OCI-LY1 (cell line): ENCODE data around the gene IGF2BP2.

ENCODE experiments used
- H2AFZ ChIP-seq: fragments of 200-600 bp; sonication (generic), shearing (Covaris generic); 2 replicates; pipeline ENCODE4 v1.6.0; 2014; ENCODE audit warnings: antibody characterized with exemption, mild to moderate bottlenecking, low read length
- H3F3A ChIP-seq: fragments of 200-600 bp; sonication (generic), shearing (Covaris generic); 2 replicates; pipeline ENCODE4 v1.6.0; 2014; ENCODE audit warnings: mild to moderate bottlenecking, antibody characterized with exemption, low read length, moderate library complexity; ENCODE audit not compliant: insufficient read depth
- H3K27ac ChIP-seq: fragments of 200-600 bp; sonication (generic); 2 replicates; pipeline ENCODE4 v1.5.1; 2014; ENCODE audit warnings: low read length, mixed run types, mild to moderate bottlenecking, low read depth; ENCODE audit not compliant: poor library complexity, severe bottlenecking
- H3K27me3 ChIP-seq: fragments of 200-600 bp; sonication (generic); 2 replicates; pipeline ENCODE4 v1.6.0; 2014; ENCODE audit warnings: antibody characterized with exemption, mild to moderate bottlenecking, low read length, moderate library complexity; ENCODE audit not compliant: insufficient read depth
- H3K36me3 ChIP-seq: fragments of 200-600 bp; sonication (generic); 2 replicates; pipeline ENCODE4 v1.6.1; 2014; ENCODE audit warnings: mild to moderate bottlenecking, antibody characterized with exemption, low read length, moderate library complexity, mixed read lengths; ENCODE audit not compliant: insufficient read depth
- H3K4me1 ChIP-seq: fragments of 200-600 bp; sonication (generic); 2 replicates; pipeline ENCODE4 v1.5.1; 2014; ENCODE audit warnings: mild to moderate bottlenecking, low read length, moderate library complexity; ENCODE audit not compliant: insufficient read depth, severe bottlenecking
- H3K4me2 ChIP-seq: fragments of 200-600 bp; sonication (generic), shearing (Covaris generic); 2 replicates; pipeline ENCODE4 v1.6.1; 2014; ENCODE audit warnings: low read length
- H3K4me3 ChIP-seq: fragments of 200-600 bp; sonication (generic); 2 replicates; pipeline ENCODE4 v1.5.1; 2014; ENCODE audit warnings: low read length, low read depth, mild to moderate bottlenecking, mixed read lengths; ENCODE audit not compliant: poor library complexity, severe bottlenecking
- H3K79me2 ChIP-seq: fragments of 200-600 bp; shearing (Covaris generic); 2 replicates; pipeline ENCODE4 v1.6.1; 2016; ENCODE audit warnings: mixed run types, low read length, mixed read lengths; ENCODE audit not compliant: insufficient read depth
- H3K9ac ChIP-seq: fragments of 200-600 bp; sonication (generic), shearing (Covaris generic); 2 replicates; pipeline ENCODE4 v1.6.1; 2014; ENCODE audit warnings: mild to moderate bottlenecking, low read length, mixed read lengths
- H3K9me2 ChIP-seq: fragments of 200-600 bp; sonication (generic), shearing (Covaris generic); 2 replicates; pipeline ENCODE4 v1.6.1; 2014; ENCODE audit warnings: low read depth, mild to moderate bottlenecking, low read length, mixed read lengths
- H3K9me3 ChIP-seq: fragments of 200-600 bp; shearing (Covaris generic); 2 replicates; pipeline ENCODE4 v1.6.1; 2014; ENCODE audit warnings: low read length, mixed read lengths
- H4K20me1 ChIP-seq: fragments of 200-600 bp; sonication (generic), shearing (Covaris generic); 2 replicates; pipeline ENCODE4 v1.6.0; 2016; ENCODE audit warnings: mild to moderate bottlenecking, low read length; ENCODE audit not compliant: insufficient read depth
- EZH2 ChIP-seq: fragments of 200-600 bp; sonication (generic), shearing (Covaris generic); IDR thresholded peaks from 2 replicates; pipeline ENCODE4 v1.8.0; 2017; ENCODE audit warnings: borderline replicate concordance, mixed run types, mild to moderate bottlenecking, antibody characterized with exemption, low read length, moderate library complexity, mixed read lengths
- TF ChIP-seq, protein P1 (sequence below): fragments of 200-600 bp; sonication (generic), shearing (Covaris generic); IDR thresholded peaks from 2 replicates; pipeline ENCODE4 v1.5.1; 2017; ENCODE audit warnings: mild to moderate bottlenecking, antibody characterized with exemption, low read length, moderate library complexity, mixed read lengths

IGF2BP2 gene

DNA sequence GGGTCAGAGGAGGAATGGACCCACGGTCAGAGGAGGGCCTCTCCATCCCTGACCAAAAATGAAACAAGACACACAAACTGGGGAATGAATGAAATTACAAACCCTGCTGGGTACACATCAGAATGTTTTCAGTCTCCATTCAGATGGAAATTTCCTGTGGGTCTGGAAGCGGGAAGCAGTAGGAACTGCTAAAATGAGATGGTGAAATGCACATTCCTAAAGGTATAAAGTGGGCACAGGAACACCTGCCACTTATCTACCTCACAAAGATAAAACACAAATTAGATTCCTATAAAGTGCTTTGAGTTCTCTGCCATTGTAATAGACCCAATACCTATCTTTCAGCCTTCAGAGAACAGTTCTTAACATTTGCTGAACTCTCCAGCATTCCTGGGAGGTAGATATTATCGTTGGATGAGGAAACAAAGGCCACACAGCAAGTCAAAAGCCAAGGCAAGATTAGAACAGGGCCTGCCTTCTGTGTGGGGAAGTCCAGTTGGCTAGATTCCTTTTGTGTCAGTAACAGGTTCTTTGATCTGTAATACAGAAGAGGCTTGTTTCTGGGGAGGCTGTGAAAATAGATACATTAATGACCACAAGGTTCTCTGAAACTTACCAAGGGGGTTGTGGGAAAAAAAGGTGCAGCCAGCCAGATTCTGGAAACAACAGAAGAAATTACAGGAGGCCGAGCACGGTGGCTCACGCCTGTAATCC is 98.4 kb downstream of the IGF2BP2 start:
- Histone ChIP-seq H3K9ac (no peak overlapping the region), H3K4me3 (no peak overlapping the region), H3K9me2 (no peaks in the 10 kb centered on the region), H3K9me3 (no peaks in the 10 kb centered on the region), H2AFZ (no peak overlapping the region), H3K27ac (no peak overlapping the region), H3K4me1 (no peaks in the 10 kb centered on the region), H3F3A (no peaks in the 10 kb centered on the region), H3K79me2 (no peaks in the 10 kb centered on the region), H3K36me3 (no peaks in the 10 kb centered on the region), H4K20me1 (no peaks in the 10 kb centered on the region), H3K4me2 (no peak overlapping the region), H3K27me3 (no peaks in the 10 kb centered on the region)
- TF ChIP-seq, protein P1, sequence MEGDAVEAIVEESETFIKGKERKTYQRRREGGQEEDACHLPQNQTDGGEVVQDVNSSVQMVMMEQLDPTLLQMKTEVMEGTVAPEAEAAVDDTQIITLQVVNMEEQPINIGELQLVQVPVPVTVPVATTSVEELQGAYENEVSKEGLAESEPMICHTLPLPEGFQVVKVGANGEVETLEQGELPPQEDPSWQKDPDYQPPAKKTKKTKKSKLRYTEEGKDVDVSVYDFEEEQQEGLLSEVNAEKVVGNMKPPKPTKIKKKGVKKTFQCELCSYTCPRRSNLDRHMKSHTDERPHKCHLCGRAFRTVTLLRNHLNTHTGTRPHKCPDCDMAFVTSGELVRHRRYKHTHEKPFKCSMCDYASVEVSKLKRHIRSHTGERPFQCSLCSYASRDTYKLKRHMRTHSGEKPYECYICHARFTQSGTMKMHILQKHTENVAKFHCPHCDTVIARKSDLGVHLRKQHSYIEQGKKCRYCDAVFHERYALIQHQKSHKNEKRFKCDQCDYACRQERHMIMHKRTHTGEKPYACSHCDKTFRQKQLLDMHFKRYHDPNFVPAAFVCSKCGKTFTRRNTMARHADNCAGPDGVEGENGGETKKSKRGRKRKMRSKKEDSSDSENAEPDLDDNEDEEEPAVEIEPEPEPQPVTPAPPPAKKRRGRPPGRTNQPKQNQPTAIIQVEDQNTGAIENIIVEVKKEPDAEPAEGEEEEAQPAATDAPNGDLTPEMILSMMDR, result no peak
- TF ChIP-seq EZH2, result no peak

DNA sequence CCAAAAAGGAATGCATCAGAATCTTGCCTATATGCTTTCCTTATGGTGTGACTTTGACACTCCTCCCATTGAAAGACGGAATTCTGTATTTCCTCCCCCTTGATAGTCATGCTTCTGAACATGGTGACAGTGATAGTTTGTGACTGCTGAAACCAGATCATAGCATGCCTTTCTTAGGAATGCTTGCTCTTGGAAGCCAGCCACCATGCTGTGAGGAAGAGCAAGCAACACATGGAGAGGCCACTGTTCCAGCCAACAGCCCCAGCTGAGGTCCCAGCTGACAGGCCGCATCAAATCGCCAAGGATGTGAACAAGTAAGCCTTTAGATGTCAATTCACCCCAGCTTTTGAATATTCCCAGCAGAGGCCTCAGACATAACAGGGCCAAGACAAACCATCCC is 100.1 kb downstream of the IGF2BP2 start:
- H3K4me2 ChIP-seq, result no peak overlapping the region
- H3K9me2 ChIP-seq, result no peaks in the 10 kb centered on the region
- no peaks in the 10 kb centered on the region for H4K20me1 ChIP-seq
- no peak overlapping the region for H3K9ac ChIP-seq
- no peaks in the 10 kb centered on the region for H3K36me3 ChIP-seq
- no peaks in the 10 kb centered on the region for H3K27me3 ChIP-seq
- H3K4me3 ChIP-seq, result no peak overlapping the region
- no peak for TF ChIP-seq EZH2
- TF ChIP-seq, protein P1, result no peak
- H2AFZ ChIP-seq, result no peak overlapping the region
- no peaks in the 10 kb centered on the region for H3K9me3 ChIP-seq
- no peaks in the 10 kb centered on the region for H3F3A ChIP-seq
- H3K27ac ChIP-seq, result no peak overlapping the region
- H3K79me2 ChIP-seq, result no peaks in the 10 kb centered on the region
- no peaks in the 10 kb centered on the region for H3K4me1 ChIP-seq

DNA sequence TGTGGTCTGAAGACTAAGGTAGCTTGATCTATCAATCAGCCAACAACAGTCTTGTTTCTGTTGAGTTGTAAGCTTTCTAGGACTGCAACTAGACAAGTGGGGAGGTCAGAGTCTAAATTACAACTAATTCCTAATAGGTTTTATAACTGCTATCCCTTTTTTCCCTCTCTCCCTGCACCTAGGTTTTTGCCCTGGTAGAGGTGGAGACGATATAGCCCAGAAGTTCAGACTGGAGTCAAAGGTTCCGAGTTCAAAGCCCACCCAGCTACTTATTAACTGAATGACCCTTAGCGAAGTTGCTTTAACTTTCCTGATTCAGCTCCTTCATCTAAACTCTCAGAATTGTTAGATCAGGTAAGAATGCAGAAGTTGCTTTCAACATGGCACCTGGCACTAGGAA is 100.6 kb downstream of the IGF2BP2 start:
- no peaks in the 10 kb centered on the region for H3K9me3 ChIP-seq
- H4K20me1 ChIP-seq, result no peaks in the 10 kb centered on the region
- H3K9me2 ChIP-seq, result no peaks in the 10 kb centered on the region
- no peaks in the 10 kb centered on the region for H3K79me2 ChIP-seq
- no peaks in the 10 kb centered on the region for H3F3A ChIP-seq
- H3K27ac ChIP-seq, result no peak overlapping the region
- no peak overlapping the region for H2AFZ ChIP-seq
- H3K27me3 ChIP-seq, result no peaks in the 10 kb centered on the region
- no peak overlapping the region for H3K9ac ChIP-seq
- no peaks in the 10 kb centered on the region for H3K36me3 ChIP-seq
- no peak overlapping the region for H3K4me2 ChIP-seq
- H3K4me1 ChIP-seq, result no peaks in the 10 kb centered on the region
- TF ChIP-seq, protein P1, result no peak
- no peak for TF ChIP-seq EZH2
- no peak overlapping the region for H3K4me3 ChIP-seq
